ENCODE data around the gene LCE1A. TPM values are rescaled to one million over a fixed set of nuclear protein-coding genes. Genes with fewer than 3 reads are reported as not detected.

The LCE1A gene
- total RNA-seq, 4 donors from 2014 or later: not detected

DNA sequence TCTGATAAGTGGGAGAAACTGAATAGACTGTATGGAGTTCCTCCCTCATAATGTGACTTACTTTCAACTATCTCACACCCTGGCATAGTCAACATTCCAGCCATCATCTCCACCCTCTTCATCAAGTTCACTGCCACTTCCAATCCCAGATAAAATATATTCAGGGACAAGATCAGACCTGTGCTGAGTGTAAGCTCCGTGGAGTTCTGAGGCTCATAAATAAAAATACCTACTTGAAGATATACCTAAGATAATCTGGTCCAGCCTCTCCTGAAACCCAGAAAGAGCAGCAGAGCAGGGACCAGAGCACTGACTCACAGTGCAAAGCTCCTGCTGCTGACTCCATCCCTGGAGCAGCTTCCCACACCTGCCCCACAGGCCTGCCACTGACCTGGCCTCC lies 30.8 kb downstream of the LCE1A start:
- TF ChIP-seq, protein P1, sequence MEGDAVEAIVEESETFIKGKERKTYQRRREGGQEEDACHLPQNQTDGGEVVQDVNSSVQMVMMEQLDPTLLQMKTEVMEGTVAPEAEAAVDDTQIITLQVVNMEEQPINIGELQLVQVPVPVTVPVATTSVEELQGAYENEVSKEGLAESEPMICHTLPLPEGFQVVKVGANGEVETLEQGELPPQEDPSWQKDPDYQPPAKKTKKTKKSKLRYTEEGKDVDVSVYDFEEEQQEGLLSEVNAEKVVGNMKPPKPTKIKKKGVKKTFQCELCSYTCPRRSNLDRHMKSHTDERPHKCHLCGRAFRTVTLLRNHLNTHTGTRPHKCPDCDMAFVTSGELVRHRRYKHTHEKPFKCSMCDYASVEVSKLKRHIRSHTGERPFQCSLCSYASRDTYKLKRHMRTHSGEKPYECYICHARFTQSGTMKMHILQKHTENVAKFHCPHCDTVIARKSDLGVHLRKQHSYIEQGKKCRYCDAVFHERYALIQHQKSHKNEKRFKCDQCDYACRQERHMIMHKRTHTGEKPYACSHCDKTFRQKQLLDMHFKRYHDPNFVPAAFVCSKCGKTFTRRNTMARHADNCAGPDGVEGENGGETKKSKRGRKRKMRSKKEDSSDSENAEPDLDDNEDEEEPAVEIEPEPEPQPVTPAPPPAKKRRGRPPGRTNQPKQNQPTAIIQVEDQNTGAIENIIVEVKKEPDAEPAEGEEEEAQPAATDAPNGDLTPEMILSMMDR (IDR thresholded peaks at IDR 0.05): no peak
- no peak for TF ChIP-seq EP300 (IDR thresholded peaks at IDR 0.05; ENCODE audit: low read depth)
- no peak for TF ChIP-seq POLR2AphosphoS5 (IDR thresholded peaks at IDR 0.05)
- TF ChIP-seq POLR2A (IDR thresholded peaks at IDR 0.05): no peak
- in situ Hi-C loops (cut with MboI; ENCODE audit: low pct_ligation_motif_present in 1 of 4, low pct_unique_long_range_greater_than_20kb in 1 of 4, low sequenced_read_pairs in 3 of 4): loop anchor here in 1 of 4 donors (25.0 kb wide), 1 partner anchor 354 kb away; the partner anchor contains the start of genes LELP1 and PRR9
- Histone ChIP-seq H3K27ac (no peak overlapping the region), H3K9me3 (no peaks in the 10 kb centered on the region), H3K27me3 (no peaks in the 10 kb centered on the region), H3K36me3 (no peaks in the 10 kb centered on the region), H3K4me3 (no peak overlapping the region), H3K4me1 (no peaks in the 10 kb centered on the region)
- no peak for DNase-seq
- intact Hi-C loops (cut with DNase I; ENCODE audit: low total_unique reads): no loop called here
- 73% methylated on average over 1 of the region's 1 CpG; no CpG with 5 or more reads in 1 of the 2 donors for WGBS, 2 donors (ENCODE audit: low coverage in 1 of 2)

DNA sequence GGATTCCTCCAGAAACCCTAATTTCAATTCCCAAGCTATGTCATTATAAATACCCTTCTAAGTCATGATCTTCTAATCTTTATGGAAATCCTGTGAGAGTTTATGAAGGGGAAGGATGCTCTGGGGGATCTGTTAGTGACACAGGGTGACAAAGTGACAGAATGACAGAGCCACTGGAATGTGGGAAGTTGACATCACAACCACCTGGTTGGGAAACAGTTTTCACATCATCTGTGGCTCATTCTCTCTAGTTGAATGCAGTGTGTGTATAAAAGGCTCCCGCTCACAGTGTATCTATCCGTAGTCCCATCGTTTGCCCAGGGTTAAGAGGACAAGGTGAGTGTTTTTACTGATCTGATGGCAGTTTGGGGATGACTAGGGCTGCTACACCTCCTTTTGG lies 32.4 kb downstream of the LCE1A start, which contains the start of gene LCE7A:
TSS of gene LCE7A (plus strand) at position 301 of the 400 bp plus-strand sequence. CDS start 702 bp downstream, outside the sequence.
- WGBS, 2 donors (ENCODE audit: low coverage in 1 of 2): 90 to 94% methylated on average over 3 of the region's 3 CpGs
- DNase-seq: no peak

DNA sequence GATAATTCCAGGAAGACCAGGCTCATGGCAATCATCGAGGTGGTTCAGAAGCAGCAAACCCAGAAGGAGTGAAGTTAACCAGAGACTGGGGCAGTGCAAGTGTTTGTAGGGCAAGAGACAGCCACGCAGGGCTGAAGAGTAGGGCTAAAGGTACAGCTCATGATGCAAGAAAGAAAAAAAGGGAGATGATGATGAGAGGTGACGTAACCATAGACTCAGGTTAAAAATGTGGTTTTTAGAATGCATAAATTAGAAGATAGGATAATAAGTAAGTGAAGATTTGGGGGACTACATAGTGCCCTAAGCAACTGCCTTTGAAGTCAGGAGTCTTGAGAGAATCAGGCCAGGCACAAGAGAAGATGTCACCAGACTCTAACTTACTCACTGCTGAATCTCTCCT lies 32.9 kb downstream of the LCE1A start:
- no peak for DNase-seq
- TF ChIP-seq EP300 (IDR thresholded peaks at IDR 0.05; ENCODE audit: low read depth) (no peak), POLR2A (IDR thresholded peaks at IDR 0.05) (no peak), POLR2AphosphoS5 (IDR thresholded peaks at IDR 0.05) (no peak)
- TF ChIP-seq, protein P1 (IDR thresholded peaks at IDR 0.05): no peak
- Histone ChIP-seq H3K36me3 (no peaks in the 10 kb centered on the region), H3K4me3 (no peak overlapping the region), H3K27me3 (no peaks in the 10 kb centered on the region), H3K4me1 (no peaks in the 10 kb centered on the region), H3K27ac (no peak overlapping the region), H3K9me3 (no peaks in the 10 kb centered on the region)
- 67 to 75% methylated on average over 3 of the region's 3 CpGs for WGBS, 2 donors (ENCODE audit: low coverage in 1 of 2)
- intact Hi-C loops (cut with DNase I; ENCODE audit: low total_unique reads) (no loop called here), in situ Hi-C loops (cut with MboI; ENCODE audit: low pct_ligation_motif_present in 1 of 4, low pct_unique_long_range_greater_than_20kb in 1 of 4, low sequenced_read_pairs in 3 of 4) (loop anchor here in 1 of 4 donors (25.0 kb wide), 1 partner anchor 352 kb away; the partner anchor contains the start of genes LELP1 and PRR9)

More for the DNA sequence above, 32.4 kb downstream of the LCE1A start, which contains the start of gene LCE7A:
- no peaks in the 10 kb centered on the region for H3K27me3 ChIP-seq
- H3K9me3 ChIP-seq: no peaks in the 10 kb centered on the region
- no peak within 1 kb of the TSS for H3K4me3 ChIP-seq
- in situ Hi-C loops (cut with MboI; ENCODE audit: low pct_ligation_motif_present in 1 of 4, low pct_unique_long_range_greater_than_20kb in 1 of 4, low sequenced_read_pairs in 3 of 4): loop anchor here in 1 of 4 donors (25.0 kb wide), 1 partner anchor 353 kb away; the partner anchor contains the start of genes LELP1 and PRR9
- intact Hi-C loops (cut with DNase I; ENCODE audit: low total_unique reads): no loop called here
- H3K4me1 ChIP-seq: no peaks in the 10 kb centered on the region
- H3K27ac ChIP-seq: no peak within 1 kb of the TSS
- TF ChIP-seq, protein P1 (IDR thresholded peaks at IDR 0.05): no peak
- TF ChIP-seq EP300 (IDR thresholded peaks at IDR 0.05; ENCODE audit: low read depth): no peak
- TF ChIP-seq POLR2AphosphoS5 (IDR thresholded peaks at IDR 0.05): no peak
- no peak for TF ChIP-seq POLR2A (IDR thresholded peaks at IDR 0.05)
- H3K36me3 ChIP-seq: no peaks in the 10 kb centered on the region

DNA sequence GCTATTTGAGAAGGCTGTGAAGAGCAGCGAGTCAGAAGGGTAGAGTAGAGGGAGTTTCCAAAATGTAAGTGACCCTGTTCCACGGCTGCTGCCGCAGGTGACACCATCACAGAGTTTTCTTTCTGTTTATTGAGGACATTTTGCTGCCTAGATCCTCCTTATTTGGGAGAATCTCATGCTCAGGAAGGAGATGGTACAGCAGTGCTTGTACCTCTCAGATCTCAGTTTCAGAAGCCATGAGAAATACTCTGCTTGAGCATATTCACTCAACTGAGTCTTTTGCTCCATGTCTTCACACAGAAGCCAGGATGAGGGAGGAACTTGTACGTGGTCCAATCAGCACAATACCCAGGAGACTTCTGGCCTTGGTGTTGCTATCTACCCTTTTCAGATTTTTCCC lies 34.1 kb downstream of the LCE1A start:
- no peaks in the 10 kb centered on the region for H3K9me3 ChIP-seq
- in situ Hi-C loops (cut with MboI; ENCODE audit: low pct_ligation_motif_present in 1 of 4, low pct_unique_long_range_greater_than_20kb in 1 of 4, low sequenced_read_pairs in 3 of 4) (loop anchor here in 1 of 4 donors (25.0 kb wide), 1 partner anchor 351 kb away; the partner anchor contains the start of genes LELP1 and PRR9), intact Hi-C loops (cut with DNase I; ENCODE audit: low total_unique reads) (no loop called here)
- no peaks in the 10 kb centered on the region for H3K27me3 ChIP-seq
- no peaks in the 10 kb centered on the region for H3K4me1 ChIP-seq
- TF ChIP-seq, protein P1 (IDR thresholded peaks at IDR 0.05): no peak
- no peak for TF ChIP-seq POLR2AphosphoS5 (IDR thresholded peaks at IDR 0.05)
- TF ChIP-seq POLR2A (IDR thresholded peaks at IDR 0.05): no peak
- no peak for TF ChIP-seq EP300 (IDR thresholded peaks at IDR 0.05; ENCODE audit: low read depth)
- DNase-seq: no peak
- H3K27ac ChIP-seq: no peak overlapping the region
- whole genome bisulfite sequencing, 2 donors (ENCODE audit: low coverage in 1 of 2): 40 to 70% methylated on average over 1 to 4 of the region's 4 CpGs
- no peaks in the 10 kb centered on the region for H3K36me3 ChIP-seq
- H3K4me3 ChIP-seq: no peak overlapping the region

All from transverse colon (tissue), 4 donors.